Measurements from ENCODE around the gene PDCD2L. TPM values are rescaled to one million over a fixed set of nuclear protein-coding genes. Genes with fewer than 3 reads are reported as not detected.

PDCD2L gene
- polyA plus RNA-seq, 1 donor from 2014 or later, result 47.5 TPM

DNA sequence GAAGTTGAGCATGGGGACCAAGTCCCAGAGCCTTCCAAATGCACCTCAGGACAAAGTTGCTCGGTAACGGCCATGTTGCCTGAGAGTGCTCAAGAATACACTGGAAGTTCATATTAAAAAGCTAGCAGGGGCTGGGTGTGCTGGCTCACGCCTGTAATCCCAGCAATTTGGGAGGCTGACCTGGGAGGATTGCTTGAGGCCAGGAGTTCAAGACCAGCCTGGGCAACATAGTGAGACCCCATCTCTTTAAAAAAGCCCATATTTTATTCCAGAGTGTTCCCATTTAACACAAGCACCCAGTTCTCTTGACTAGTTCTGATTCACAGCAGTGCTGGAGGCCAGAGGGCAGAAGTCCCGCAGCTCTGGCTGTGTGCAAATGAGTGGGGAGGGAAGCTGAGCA lies 47.3 kb upstream of the PDCD2L start:
- H3K9ac ChIP-seq (ENCODE audit: low read length), result no peak overlapping the region
- H3F3A ChIP-seq (ENCODE audit: insufficient read depth, low read length, poor library complexity, severe bottlenecking), result no peaks in the 10 kb centered on the region
- H3K27me3 ChIP-seq (ENCODE audit: insufficient read depth, low read depth, low read length), result no peaks in the 10 kb centered on the region
- H3K79me2 ChIP-seq (replicated peaks; ENCODE audit: insufficient read depth, low read length), result no peaks in the 10 kb centered on the region
- H3K9me2 ChIP-seq (ENCODE audit: insufficient read depth, low read length), result no peaks in the 10 kb centered on the region
- H3K4me3 ChIP-seq (ENCODE audit: low read length), result no peak overlapping the region
- H2AFZ ChIP-seq (ENCODE audit: low read depth, low read length), result no peak overlapping the region
- H4K20me1 ChIP-seq (ENCODE audit: insufficient read depth), result no peaks in the 10 kb centered on the region
- no peak overlapping the region for H3K27ac ChIP-seq (ENCODE audit: low read length)
- no peak overlapping the region for H3K4me2 ChIP-seq (ENCODE audit: low read length)
- H3K9me3 ChIP-seq (ENCODE audit: low read length), result no peaks in the 10 kb centered on the region
- no peaks in the 10 kb centered on the region for H3K36me3 ChIP-seq (ENCODE audit: insufficient read depth, low read length)
- no peak for TF ChIP-seq POLR2AphosphoS5 (IDR thresholded peaks at IDR 0.05)
- TF ChIP-seq, protein P1, sequence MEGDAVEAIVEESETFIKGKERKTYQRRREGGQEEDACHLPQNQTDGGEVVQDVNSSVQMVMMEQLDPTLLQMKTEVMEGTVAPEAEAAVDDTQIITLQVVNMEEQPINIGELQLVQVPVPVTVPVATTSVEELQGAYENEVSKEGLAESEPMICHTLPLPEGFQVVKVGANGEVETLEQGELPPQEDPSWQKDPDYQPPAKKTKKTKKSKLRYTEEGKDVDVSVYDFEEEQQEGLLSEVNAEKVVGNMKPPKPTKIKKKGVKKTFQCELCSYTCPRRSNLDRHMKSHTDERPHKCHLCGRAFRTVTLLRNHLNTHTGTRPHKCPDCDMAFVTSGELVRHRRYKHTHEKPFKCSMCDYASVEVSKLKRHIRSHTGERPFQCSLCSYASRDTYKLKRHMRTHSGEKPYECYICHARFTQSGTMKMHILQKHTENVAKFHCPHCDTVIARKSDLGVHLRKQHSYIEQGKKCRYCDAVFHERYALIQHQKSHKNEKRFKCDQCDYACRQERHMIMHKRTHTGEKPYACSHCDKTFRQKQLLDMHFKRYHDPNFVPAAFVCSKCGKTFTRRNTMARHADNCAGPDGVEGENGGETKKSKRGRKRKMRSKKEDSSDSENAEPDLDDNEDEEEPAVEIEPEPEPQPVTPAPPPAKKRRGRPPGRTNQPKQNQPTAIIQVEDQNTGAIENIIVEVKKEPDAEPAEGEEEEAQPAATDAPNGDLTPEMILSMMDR (IDR thresholded peaks at IDR 0.05; ENCODE audit: poor library complexity, severe bottlenecking), result no peak
- TF ChIP-seq, protein P2, sequence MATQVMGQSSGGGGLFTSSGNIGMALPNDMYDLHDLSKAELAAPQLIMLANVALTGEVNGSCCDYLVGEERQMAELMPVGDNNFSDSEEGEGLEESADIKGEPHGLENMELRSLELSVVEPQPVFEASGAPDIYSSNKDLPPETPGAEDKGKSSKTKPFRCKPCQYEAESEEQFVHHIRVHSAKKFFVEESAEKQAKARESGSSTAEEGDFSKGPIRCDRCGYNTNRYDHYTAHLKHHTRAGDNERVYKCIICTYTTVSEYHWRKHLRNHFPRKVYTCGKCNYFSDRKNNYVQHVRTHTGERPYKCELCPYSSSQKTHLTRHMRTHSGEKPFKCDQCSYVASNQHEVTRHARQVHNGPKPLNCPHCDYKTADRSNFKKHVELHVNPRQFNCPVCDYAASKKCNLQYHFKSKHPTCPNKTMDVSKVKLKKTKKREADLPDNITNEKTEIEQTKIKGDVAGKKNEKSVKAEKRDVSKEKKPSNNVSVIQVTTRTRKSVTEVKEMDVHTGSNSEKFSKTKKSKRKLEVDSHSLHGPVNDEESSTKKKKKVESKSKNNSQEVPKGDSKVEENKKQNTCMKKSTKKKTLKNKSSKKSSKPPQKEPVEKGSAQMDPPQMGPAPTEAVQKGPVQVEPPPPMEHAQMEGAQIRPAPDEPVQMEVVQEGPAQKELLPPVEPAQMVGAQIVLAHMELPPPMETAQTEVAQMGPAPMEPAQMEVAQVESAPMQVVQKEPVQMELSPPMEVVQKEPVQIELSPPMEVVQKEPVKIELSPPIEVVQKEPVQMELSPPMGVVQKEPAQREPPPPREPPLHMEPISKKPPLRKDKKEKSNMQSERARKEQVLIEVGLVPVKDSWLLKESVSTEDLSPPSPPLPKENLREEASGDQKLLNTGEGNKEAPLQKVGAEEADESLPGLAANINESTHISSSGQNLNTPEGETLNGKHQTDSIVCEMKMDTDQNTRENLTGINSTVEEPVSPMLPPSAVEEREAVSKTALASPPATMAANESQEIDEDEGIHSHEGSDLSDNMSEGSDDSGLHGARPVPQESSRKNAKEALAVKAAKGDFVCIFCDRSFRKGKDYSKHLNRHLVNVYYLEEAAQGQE (IDR thresholded peaks at IDR 0.05; ENCODE audit: borderline replicate concordance), result no peak
- no peak for TF ChIP-seq SMC3 (conservative IDR thresholded peaks at IDR 0.05; ENCODE audit: poor library complexity)
- no peak for TF ChIP-seq EZH2 (IDR thresholded peaks at IDR 0.05; ENCODE audit: borderline replicate concordance, insufficient read depth, low read length, poor library complexity, severe bottlenecking)
- no peak for TF ChIP-seq EP300 (conservative IDR thresholded peaks at IDR 0.05; ENCODE audit: poor library complexity, severe bottlenecking)
- TF ChIP-seq TAF1 (IDR thresholded peaks at IDR 0.05; ENCODE audit: low read depth), result no peak
- TF ChIP-seq RAD21 (conservative IDR thresholded peaks at IDR 0.05), result no peak
- TF ChIP-seq MXI1 (conservative IDR thresholded peaks at IDR 0.05; ENCODE audit: poor library complexity, severe bottlenecking), result no peak

DNA sequence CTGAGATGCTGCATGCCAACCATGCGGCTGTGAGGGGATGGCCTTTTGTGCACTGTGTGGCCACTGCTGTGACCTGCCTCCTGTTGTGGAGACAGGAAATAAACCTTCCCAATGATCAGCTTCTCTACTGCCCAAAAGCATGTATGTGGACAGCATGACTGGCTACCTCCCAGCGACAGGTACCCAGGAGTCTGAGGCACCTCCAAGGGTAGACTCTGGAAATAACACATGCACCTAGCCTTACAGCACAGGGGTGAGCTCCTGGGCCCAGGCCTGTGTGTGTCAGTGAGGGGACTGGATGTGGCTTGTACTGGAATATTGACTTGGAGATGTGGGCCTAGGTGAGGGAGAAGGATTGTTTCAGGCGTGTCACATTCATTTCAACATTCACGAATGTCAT lies 46.8 kb upstream of the PDCD2L start:
- no peaks in the 10 kb centered on the region for H3F3A ChIP-seq (ENCODE audit: insufficient read depth, low read length, poor library complexity, severe bottlenecking)
- H4K20me1 ChIP-seq (ENCODE audit: insufficient read depth), result no peaks in the 10 kb centered on the region
- no peak overlapping the region for H3K4me3 ChIP-seq (ENCODE audit: low read length)
- no peaks in the 10 kb centered on the region for H3K79me2 ChIP-seq (replicated peaks; ENCODE audit: insufficient read depth, low read length)
- no peak overlapping the region for H3K9ac ChIP-seq (ENCODE audit: low read length)
- H3K9me3 ChIP-seq (ENCODE audit: low read length), result no peaks in the 10 kb centered on the region
- no peaks in the 10 kb centered on the region for H3K36me3 ChIP-seq (ENCODE audit: insufficient read depth, low read length)
- H3K27ac ChIP-seq (ENCODE audit: low read length), result no peak overlapping the region
- H3K27me3 ChIP-seq (ENCODE audit: insufficient read depth, low read depth, low read length), result no peaks in the 10 kb centered on the region
- H3K4me2 ChIP-seq (ENCODE audit: low read length), result no peak overlapping the region
- H2AFZ ChIP-seq (ENCODE audit: low read depth, low read length), result no peak overlapping the region
- H3K9me2 ChIP-seq (ENCODE audit: insufficient read depth, low read length), result no peaks in the 10 kb centered on the region
- TF ChIP-seq RAD21 (conservative IDR thresholded peaks at IDR 0.05), result no peak
- TF ChIP-seq, protein P2 (IDR thresholded peaks at IDR 0.05; ENCODE audit: borderline replicate concordance), result no peak
- TF ChIP-seq, protein P1 (IDR thresholded peaks at IDR 0.05; ENCODE audit: poor library complexity, severe bottlenecking), result no peak
- TF ChIP-seq SMC3 (conservative IDR thresholded peaks at IDR 0.05; ENCODE audit: poor library complexity), result no peak
- TF ChIP-seq EZH2 (IDR thresholded peaks at IDR 0.05; ENCODE audit: borderline replicate concordance, insufficient read depth, low read length, poor library complexity, severe bottlenecking), result no peak
- TF ChIP-seq TAF1 (IDR thresholded peaks at IDR 0.05; ENCODE audit: low read depth), result no peak
- no peak for TF ChIP-seq EP300 (conservative IDR thresholded peaks at IDR 0.05; ENCODE audit: poor library complexity, severe bottlenecking)
- no peak for TF ChIP-seq MXI1 (conservative IDR thresholded peaks at IDR 0.05; ENCODE audit: poor library complexity, severe bottlenecking)
- no peak for TF ChIP-seq POLR2AphosphoS5 (IDR thresholded peaks at IDR 0.05)
